Bronchial epithelial cell (primary cell): ENCODE results near the gene IGF1R. TPM values are rescaled to one million over a fixed set of nuclear protein-coding genes. Genes with fewer than 3 reads are reported as not detected.
A peak's percentile ranks its signal among the peaks of the same experiment; 100 is the strongest.

Experiments used
- DNase-seq: peaks from one replicate; pipeline ENCODE4 v3.0.0-alpha.2; 2010; ENCODE audit warnings: low read depth
- FAIRE-seq: peaks from 2 replicates; lab custom pipeline; 2011; peaks lifted over from hg19 to GRCh38; lab: Jason Lieb, UNC
- H3K27me3 ChIP-seq: 2 replicates; pipeline ENCODE4 v1.5.1; 2011; ENCODE audit warnings: low read length; ENCODE audit not compliant: control insufficient read depth, insufficient read depth
- H3K36me3 ChIP-seq: 2 replicates; pipeline ENCODE4 v1.5.1; 2011; ENCODE audit warnings: low read length; ENCODE audit not compliant: control insufficient read depth, insufficient read depth
- H3K4me3 ChIP-seq: 2 replicates; pipeline ENCODE4 v1.5.1; 2011; ENCODE audit warnings: mild to moderate bottlenecking, low read depth, low read length, control low read depth
- CTCF ChIP-seq: IDR thresholded peaks from 2 replicates; pipeline ENCODE4 v1.5.1; 2011; ENCODE audit warnings: mild to moderate bottlenecking, moderate library complexity, low read length, control low read depth, inconsistent platforms; ENCODE audit not compliant: insufficient read depth, severe bottlenecking
- total RNA-seq: library from RNA; depleted of rRNA; stranded (reverse); fragments of >200 nt; gene quantifications from 2 replicates; pipeline ENCODE4 v1.2.1, GENCODE V29; 2014

Gene IGF1R
- total RNA-seq, 1 donor from 2014 or later = 39.5 TPM

- H3K27me3 ChIP-seq = no peaks in the 10 kb centered on the region
- H3K36me3 ChIP-seq = no peaks in the 10 kb centered on the region
- DNase-seq (no peak), FAIRE-seq (no peak)
- peak overlapping the region; percentile 87 for H3K4me3 ChIP-seq
- no peak for TF ChIP-seq CTCF
Measured at GRCh38 chr15:98650417-98651035, 2.2 kb downstream of the IGF1R start.

DNA sequence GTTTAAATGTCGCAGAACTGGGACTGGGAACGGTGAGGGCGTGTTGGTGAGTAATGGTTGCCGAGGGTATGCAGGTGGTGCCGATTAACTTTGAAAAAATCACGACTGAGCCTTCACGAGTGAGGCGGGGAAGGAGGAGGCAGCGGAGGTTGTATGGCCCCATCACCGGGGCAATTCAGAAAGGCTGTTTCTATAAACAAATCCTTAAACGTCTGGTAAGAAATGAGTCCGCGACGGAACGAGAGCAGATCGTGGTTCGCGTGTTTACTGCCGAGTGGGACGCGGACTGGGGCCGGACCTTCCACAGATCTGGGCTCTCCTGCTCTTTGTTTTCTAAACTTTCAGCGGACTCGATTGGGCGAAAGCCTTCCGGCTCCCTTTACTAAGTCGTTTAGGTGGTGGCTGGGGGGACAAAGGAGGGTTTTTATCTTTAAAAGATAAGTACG is 2.7 kb downstream of the IGF1R start:
- no peaks in the 10 kb centered on the region for H3K27me3 ChIP-seq
- H3K4me3 ChIP-seq = peak overlapping the region; percentile 87
- no peak for TF ChIP-seq CTCF
- FAIRE-seq (no peak), DNase-seq (no peak)
- H3K36me3 ChIP-seq = no peaks in the 10 kb centered on the region

DNA sequence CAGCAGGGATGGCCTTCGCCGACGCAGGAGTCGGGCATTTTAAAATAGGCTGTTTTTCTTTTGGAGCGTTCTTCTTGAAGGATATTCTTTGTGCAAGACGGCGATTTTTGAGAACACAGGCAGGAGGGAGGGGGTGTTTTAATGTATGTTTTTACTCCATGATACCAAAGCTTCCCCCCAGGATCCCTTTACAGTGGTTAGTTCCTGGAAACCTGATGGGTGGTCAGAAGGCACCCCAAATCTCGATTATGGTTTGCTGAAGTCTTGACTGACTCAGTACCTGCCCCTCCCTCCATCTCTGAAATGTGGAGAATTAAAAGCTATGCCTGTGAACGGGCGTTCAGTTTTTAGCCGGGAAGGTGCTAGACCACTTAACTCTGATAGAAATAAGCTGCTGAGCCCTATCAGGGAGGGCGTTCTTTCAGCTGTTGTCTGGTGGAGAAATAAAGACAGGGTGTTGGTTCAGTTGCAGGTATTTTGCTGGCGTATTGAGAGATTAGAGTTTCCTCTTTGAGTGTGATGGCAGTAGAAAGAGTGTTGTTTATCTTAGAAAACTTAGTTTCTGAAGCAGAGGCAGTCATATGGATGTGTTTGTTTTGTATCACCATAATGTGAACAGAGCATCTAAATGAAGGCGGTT is 3.4 kb downstream of the IGF1R start:
- no peaks in the 10 kb centered on the region for H3K27me3 ChIP-seq
- no peaks in the 10 kb centered on the region for H3K36me3 ChIP-seq
- peak overlapping the region; percentile 87 for H3K4me3 ChIP-seq
- FAIRE-seq = no peak
- no peak for TF ChIP-seq CTCF
- DNase-seq = peak; percentile 55

DNA sequence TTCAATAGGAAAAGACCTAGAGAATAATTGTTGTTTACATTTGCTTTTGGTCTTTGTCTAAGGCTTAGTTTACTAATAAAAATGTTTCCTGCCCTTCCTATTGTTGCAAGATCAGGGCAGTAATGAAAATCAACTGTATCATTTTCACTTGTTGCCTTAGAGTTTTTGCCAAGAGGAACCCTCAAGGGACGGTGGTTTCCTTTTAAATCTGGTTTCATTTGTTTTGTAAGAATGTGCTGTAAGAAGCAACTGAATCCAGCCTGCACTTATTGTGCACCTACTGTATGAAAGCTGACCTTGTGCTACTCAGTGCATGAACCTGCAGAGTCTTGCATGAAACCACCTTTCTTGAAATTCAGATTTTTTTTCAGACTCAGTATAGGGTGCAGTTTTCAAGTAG is 5.3 kb downstream of the IGF1R start:
- no peak for TF ChIP-seq CTCF
- no peaks in the 10 kb centered on the region for H3K27me3 ChIP-seq
- H3K4me3 ChIP-seq = no peak overlapping the region
- FAIRE-seq = no peak
- H3K36me3 ChIP-seq = peaks cover 2% of the 10 kb centered on the region
- no peak for DNase-seq

DNA sequence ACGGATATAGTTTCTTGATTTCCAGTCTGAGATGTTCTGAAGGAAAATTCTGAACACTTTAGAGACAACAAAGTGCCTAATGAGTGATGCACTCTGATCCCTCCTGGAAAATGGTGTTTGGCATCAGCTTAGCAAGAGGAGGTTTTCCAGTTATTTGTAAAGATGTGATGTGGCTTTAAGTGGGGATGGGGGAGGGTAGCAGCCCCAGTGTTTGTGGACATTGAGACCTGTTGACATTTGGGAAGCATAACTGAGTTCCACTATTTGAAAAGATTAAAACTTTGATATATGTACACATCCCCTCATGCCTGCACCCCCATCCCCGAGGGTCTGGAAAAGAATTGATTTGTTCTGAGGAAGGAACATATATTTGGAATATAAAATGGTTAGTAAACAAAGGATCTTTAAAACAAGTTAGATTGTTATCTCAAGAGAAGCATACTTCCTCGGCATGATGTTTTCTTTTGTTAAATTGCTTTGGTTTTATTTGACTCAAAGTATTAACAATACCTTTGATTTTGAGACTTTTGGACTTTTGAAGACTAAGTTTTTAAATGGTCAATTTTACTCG is 6.5 kb downstream of the IGF1R start:
- Histone ChIP-seq H3K36me3 (peaks cover 2% of the 10 kb centered on the region), H3K4me3 (no peak overlapping the region), H3K27me3 (no peaks in the 10 kb centered on the region)
- no peak for TF ChIP-seq CTCF
- DNase-seq (no peak), FAIRE-seq (no peak)
